GM10266 (cell line): ENCODE measurements around the gene CCDC154.

Source experiments
- DNase-seq: peaks from one replicate; pipeline ENCODE4 v3.0.0; 2012; ENCODE audit errors: extremely low spot score
- TF ChIP-seq, protein P1 (sequence below): IDR thresholded peaks from 2 replicates; pipeline ENCODE4 v1.5.1; 2012; ENCODE audit warnings: mild to moderate bottlenecking, low read depth; ENCODE audit not compliant: control insufficient read depth, insufficient read depth; ENCODE audit errors: missing control alignments

Gene CCDC154

DNA sequence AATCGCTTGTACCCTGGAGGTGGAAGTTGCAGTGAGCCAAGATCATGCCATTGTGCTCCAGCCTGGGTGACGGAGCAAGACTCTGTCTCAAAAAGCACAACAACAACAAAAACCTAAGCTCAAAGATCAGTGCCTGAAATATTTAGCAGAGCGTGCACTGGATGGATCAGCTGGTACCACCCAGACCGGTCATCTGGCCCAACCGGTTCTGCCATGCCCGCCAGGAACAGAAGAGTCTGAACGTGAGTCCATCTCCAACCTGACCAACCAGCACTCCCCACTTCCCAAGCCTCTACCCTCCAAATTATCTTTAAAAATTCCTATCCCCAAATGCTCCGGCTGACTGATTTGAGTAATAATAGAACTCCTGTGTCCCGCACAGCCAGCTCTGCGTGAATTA lies 22.3 kb downstream of the CCDC154 start:
- TF ChIP-seq, protein P1, sequence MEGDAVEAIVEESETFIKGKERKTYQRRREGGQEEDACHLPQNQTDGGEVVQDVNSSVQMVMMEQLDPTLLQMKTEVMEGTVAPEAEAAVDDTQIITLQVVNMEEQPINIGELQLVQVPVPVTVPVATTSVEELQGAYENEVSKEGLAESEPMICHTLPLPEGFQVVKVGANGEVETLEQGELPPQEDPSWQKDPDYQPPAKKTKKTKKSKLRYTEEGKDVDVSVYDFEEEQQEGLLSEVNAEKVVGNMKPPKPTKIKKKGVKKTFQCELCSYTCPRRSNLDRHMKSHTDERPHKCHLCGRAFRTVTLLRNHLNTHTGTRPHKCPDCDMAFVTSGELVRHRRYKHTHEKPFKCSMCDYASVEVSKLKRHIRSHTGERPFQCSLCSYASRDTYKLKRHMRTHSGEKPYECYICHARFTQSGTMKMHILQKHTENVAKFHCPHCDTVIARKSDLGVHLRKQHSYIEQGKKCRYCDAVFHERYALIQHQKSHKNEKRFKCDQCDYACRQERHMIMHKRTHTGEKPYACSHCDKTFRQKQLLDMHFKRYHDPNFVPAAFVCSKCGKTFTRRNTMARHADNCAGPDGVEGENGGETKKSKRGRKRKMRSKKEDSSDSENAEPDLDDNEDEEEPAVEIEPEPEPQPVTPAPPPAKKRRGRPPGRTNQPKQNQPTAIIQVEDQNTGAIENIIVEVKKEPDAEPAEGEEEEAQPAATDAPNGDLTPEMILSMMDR = no peak

GRCh38 chr16:1420111-1420539 lies 24.2 kb downstream of the CCDC154 start:
- DNase-seq = no peak
- TF ChIP-seq, protein P1 = no peak

More for the DNA sequence above, 22.3 kb downstream of the CCDC154 start:
- DNase-seq = no peak

DNA sequence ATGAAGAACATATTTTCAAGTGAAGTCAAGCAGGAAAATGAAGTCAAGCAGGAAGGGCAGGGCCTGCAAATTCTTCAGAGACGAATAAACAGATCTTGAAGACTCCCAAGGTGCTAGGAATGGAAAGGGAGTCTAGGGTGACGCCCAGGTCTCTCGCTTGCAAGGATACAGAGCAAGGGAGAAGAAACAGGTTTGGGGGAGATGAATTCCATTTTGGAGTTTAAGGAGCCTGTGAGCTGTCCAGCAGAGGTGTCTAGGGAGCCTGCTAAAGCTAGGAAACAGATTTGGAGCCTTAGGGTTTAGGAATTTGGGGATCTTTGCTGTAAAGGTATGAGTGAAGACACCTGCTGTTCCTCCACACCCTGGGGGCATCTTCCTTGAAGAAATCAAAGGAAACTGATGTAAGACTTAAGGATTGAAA lies 27.8 kb downstream of the CCDC154 start:
- TF ChIP-seq, protein P1 = no peak
- DNase-seq = no peak

DNA sequence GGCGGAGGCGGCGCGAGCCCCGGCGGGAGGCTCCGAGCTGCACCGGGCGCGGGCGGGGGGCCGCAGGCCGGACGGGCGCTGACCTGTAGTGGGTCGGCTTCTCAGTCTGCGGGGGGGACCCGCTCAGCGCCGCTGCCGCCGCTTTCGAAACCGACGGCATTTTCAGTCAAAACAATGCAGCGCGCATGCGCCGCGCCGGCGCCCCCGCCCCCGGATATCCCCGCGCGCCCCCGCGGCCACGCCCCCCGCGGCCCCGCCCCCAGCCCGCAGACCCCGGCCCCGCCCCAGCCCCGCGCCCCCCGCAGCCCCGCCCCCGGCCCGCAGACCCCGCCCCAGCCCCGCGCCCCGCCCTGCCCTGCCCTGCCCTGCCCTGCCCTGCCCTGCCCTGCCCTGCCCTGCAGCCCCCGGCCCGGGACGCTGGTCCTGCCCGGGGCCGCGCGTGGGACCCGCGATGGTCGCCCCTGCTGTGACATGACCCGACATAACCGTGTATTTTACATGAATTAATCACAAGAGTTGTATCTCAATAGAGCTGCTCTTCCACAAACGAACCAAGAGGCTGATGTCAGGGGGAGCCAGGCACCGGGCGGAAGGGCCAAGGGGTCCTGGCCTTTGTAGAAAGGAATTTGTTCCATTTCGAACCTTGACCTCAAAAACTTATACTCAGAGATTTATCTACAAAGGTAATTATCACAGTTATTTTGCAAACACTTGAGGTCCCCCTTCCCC lies 29.7 kb downstream of the CCDC154 start, which contains the start of gene UNKL:
TSS of gene UNKL (minus strand) at position 173 of the 729 bp plus-strand sequence. CDS start at position 160, 13 bp downstream.
- TF ChIP-seq, protein P1 = no peak
- DNase-seq = peak; percentile 98

DNA sequence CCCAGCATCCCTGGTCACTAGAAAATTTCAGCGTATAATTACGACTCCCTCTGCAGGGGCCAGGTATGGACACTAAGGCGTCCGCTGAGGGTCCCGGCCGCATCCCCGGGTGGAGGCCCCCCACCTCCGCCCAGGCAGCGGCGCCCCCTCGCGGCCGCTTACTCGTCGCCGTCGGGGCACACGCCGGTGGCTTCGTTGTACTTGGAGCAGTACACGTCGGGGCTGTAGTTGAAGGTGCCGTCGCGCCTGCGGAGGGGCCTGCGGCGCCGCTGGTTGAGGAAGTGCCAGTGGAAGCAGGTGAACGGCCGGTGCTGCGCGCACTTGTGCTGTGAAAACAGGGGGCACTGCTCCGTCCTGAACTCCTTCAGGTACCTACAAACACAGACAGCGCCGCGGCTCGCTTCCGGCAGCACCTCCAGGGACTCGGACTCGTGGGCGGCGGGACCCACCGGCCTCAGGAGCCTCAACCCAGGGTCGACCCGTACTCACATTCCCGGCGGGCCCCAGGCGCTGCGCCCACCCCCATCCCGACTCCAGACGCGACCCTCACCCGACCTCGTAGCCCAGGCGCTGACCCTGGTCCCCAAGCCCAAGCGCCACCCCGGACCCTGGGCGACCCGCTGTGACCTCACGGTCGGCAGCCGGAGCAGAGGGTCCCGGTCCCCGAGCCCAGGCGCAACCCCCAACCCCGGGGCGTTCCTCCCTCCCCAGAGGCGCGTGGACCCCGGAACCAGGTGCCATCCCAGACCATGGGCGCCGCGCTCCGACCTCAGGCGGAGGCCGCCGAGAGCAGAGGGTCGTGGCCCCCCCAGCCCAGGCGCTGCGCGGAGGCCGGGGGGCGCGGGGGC lies 30.4 kb downstream of the CCDC154 start:
- TF ChIP-seq, protein P1 = peak; percentile 70

GRCh38 chr16:1412847-1413246 lies 31.5 kb downstream of the CCDC154 start:
- TF ChIP-seq, protein P1 = no peak
- DNase-seq = no peak

More for the DNA sequence above, 30.4 kb downstream of the CCDC154 start:
- peak; percentile 84 for DNase-seq

GRCh38 chr16:1408171-1408837 lies 36.1 kb downstream of the CCDC154 start:
- DNase-seq = peak; percentile 98
- TF ChIP-seq, protein P1 = no peak
